Neutrophil (primary cell): ENCODE results near the gene MSH4.
"Not testable (repeated sequence)": the region's sequence is repeated elsewhere in the genome, so short reads cannot be mapped to it uniquely, and the experiment has no call there.

ENCODE experiments used
- H3K27ac ChIP-seq: fragments of 200-600 bp; sonication (generic); 2 replicates; pipeline ENCODE4 v1.5.1; 2016; ENCODE audit warnings: mild to moderate bottlenecking, moderate library complexity
- H3K27me3 ChIP-seq: fragments of 200-600 bp; sonication (generic); 2 replicates; pipeline ENCODE4 v1.6.0; 2016; ENCODE audit warnings: mild to moderate bottlenecking
- H3K36me3 ChIP-seq: fragments of 200-600 bp; sonication (generic); 2 replicates; pipeline ENCODE4 v1.5.1; 2017
- H3K4me1 ChIP-seq, 2 experiments: fragments of 200-600 bp in 1 of 2; sonication (generic) in 1 of 2; 1 replicate in 1 of 2; 2 replicates in 1 of 2; pipeline versions ENCODE4 v1.5.1 to v1.6.1; 2013 to 2016; ENCODE audit warnings: low read depth in 1 of 2, low read length in 1 of 2, mild to moderate bottlenecking in 1 of 2, moderate library complexity in 1 of 2; ENCODE audit not compliant: control insufficient read depth in 1 of 2, insufficient read depth in 1 of 2
- H3K4me3 ChIP-seq, 2 experiments: fragments of 200-600 bp in 1 of 2; sonication (generic) in 1 of 2; 1 replicate in 1 of 2; 2 replicates in 1 of 2; pipeline ENCODE4 v1.5.1; 2013 to 2016; ENCODE audit warnings: low read depth in 1 of 2, low read length in 1 of 2, mild to moderate bottlenecking in 1 of 2, moderate library complexity in 1 of 2
- H3K9me3 ChIP-seq: fragments of 200-600 bp; sonication (generic); 2 replicates; pipeline ENCODE4 v1.5.1; 2016
- TF ChIP-seq, protein P1 (sequence below): fragments of 200-600 bp; sonication (generic); IDR thresholded peaks from 2 replicates; pipeline ENCODE4 v1.5.1; 2016; ENCODE audit warnings: antibody characterized with exemption

Gene MSH4

GRCh38 chr1:75796376-75797272 is at the start of gene MSH4:
Gene MSH4, plus strand, starts transcription at chr1:75796882. Its CDS starts 104 bp downstream, at chr1:75796986.
- H3K27me3 ChIP-seq: no peaks in the 10 kb centered on the region
- TF ChIP-seq, protein P1, sequence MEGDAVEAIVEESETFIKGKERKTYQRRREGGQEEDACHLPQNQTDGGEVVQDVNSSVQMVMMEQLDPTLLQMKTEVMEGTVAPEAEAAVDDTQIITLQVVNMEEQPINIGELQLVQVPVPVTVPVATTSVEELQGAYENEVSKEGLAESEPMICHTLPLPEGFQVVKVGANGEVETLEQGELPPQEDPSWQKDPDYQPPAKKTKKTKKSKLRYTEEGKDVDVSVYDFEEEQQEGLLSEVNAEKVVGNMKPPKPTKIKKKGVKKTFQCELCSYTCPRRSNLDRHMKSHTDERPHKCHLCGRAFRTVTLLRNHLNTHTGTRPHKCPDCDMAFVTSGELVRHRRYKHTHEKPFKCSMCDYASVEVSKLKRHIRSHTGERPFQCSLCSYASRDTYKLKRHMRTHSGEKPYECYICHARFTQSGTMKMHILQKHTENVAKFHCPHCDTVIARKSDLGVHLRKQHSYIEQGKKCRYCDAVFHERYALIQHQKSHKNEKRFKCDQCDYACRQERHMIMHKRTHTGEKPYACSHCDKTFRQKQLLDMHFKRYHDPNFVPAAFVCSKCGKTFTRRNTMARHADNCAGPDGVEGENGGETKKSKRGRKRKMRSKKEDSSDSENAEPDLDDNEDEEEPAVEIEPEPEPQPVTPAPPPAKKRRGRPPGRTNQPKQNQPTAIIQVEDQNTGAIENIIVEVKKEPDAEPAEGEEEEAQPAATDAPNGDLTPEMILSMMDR: no peak
- no peak within 1 kb of the TSS for H3K4me3 ChIP-seq
- H3K36me3 ChIP-seq: peaks cover 62% of the 10 kb centered on the region
- no peaks in the 10 kb centered on the region for H3K9me3 ChIP-seq
- H3K4me1 ChIP-seq: no peaks in the 10 kb centered on the region
- H3K27ac ChIP-seq: no peak within 1 kb of the TSS

- H3K4me3 ChIP-seq, H3K27me3 ChIP-seq, H3K27ac ChIP-seq, H3K4me1 ChIP-seq, H3K9me3 ChIP-seq: not testable (repeated sequence)
- peaks cover 17% of the 10 kb centered on the region for H3K36me3 ChIP-seq
Measured at GRCh38 chr1:75757210-75757609, 39.5 kb upstream of the MSH4 start.

GRCh38 chr1:75758543-75758942 is 38.1 kb upstream of the MSH4 start:
- H3K9me3 ChIP-seq, H3K4me1 ChIP-seq, H3K27me3 ChIP-seq, H3K27ac ChIP-seq, H3K4me3 ChIP-seq: not testable (repeated sequence)
- peaks cover 17% of the 10 kb centered on the region for H3K36me3 ChIP-seq

DNA sequence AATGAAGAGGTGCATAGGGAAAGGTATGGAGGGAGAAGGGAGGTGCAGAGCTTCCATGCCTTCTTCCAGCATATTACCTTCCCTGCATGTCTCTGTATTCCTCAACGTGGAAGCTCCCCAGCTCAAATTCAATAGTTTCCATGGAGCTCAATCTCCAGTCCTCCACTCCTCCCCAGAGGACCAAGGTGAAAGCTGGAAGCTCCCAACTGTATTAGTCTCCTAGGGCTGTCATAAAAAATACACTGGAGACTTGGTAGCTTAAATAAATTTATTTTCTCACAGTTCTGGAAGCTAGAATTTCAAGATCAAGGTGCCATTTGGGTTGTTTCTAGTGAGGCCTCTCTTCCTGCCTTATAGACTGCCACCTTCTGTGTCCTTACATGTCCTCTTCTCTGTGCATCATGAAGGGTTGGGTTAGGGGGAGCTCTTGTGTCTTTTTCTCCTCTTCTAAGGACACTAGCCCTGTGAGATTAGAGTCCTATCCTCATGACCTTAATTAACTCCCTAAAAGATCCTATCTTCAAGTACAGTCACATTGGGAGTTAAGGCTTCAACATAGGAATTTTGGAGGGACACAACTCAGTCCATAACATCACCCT is 32.5 kb upstream of the MSH4 start:
- no peaks in the 10 kb centered on the region for H3K27me3 ChIP-seq
- no peaks in the 10 kb centered on the region for H3K36me3 ChIP-seq
- no peak overlapping the region for H3K27ac ChIP-seq
- H3K4me1 ChIP-seq: no peaks in the 10 kb centered on the region
- H3K9me3 ChIP-seq: no peaks in the 10 kb centered on the region
- TF ChIP-seq, protein P1: no peak
- H3K4me3 ChIP-seq: no peak overlapping the region

DNA sequence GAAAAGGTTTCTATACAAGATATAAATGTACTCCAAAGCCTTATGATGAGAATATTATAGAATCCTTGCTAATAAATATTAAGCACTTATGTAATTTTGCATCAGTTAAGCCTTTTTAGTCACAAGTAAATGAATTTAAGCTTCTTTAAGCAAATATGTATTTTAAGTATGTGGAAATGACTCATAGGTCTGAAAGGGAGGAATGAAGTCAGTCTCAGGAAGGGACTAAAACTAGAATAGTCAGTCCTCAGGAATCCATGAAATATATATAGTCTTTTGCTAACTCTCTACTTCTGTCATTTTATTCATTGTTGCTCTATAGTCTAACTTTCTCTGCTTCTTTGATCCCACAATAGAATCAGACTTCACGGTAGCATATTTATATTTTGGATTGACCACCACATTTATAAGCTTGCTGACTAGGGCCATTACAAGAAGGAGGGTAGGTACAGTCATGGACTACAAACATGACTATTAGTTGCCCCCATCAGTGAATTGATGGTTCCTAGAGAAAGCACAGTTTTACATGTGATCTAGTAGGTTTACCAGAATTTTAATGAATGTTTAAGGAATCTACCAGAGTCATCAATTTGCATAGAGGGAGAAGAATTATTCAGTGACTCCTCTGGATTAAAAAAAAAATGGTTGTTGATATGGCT is 30.9 kb upstream of the MSH4 start:
- Histone ChIP-seq H3K4me3 (no peak overlapping the region), H3K27ac (no peak overlapping the region), H3K36me3 (no peaks in the 10 kb centered on the region), H3K9me3 (no peaks in the 10 kb centered on the region), H3K4me1 (no peaks in the 10 kb centered on the region), H3K27me3 (no peaks in the 10 kb centered on the region)
- TF ChIP-seq, protein P1: no peak

- Histone ChIP-seq H3K27me3 (no peaks in the 10 kb centered on the region), H3K27ac (no peak overlapping the region), H3K4me1 (no peaks in the 10 kb centered on the region), H3K9me3 (no peaks in the 10 kb centered on the region), H3K4me3 (no peak overlapping the region), H3K36me3 (no peaks in the 10 kb centered on the region)
- TF ChIP-seq, protein P1: no peak
Measured at GRCh38 chr1:75768016-75768415, 28.7 kb upstream of the MSH4 start.
